Germinal center (tissue), 1 donor: ENCODE data around the gene IQCE.

Source experiments
- DNase-seq: peaks from one replicate; pipeline ENCODE4 v3.0.0; 2012; ENCODE audit warnings: mixed read lengths, low spot score

Gene IQCE

GRCh38 chr7:2558629-2559282, at the start of gene IQCE:
Gene IQCE, plus strand, starts transcription at chr7:2558979. Its CDS starts 203 bp downstream, at chr7:2559182.
- peak; percentile 87 for DNase-seq

- DNase-seq: no peak
Measured at GRCh38 chr7:2509298-2509906, 49.4 kb upstream of the IQCE start.

GRCh38 chr7:2510130-2510776, 48.5 kb upstream of the IQCE start:
- DNase-seq: no peak

- DNase-seq: peak; percentile 83
Measured at GRCh38 chr7:2510909-2511768, 47.6 kb upstream of the IQCE start.

GRCh38 chr7:2511769-2512168, 47.0 kb upstream of the IQCE start:
- no peak for DNase-seq

GRCh38 chr7:2512179-2512661, 46.6 kb upstream of the IQCE start:
- DNase-seq: no peak

- no peak for DNase-seq
Measured at GRCh38 chr7:2512713-2513112, 46.1 kb upstream of the IQCE start.

- no peak for DNase-seq
Measured at GRCh38 chr7:2513702-2514101, 45.1 kb upstream of the IQCE start.

GRCh38 chr7:2514473-2515423, 44.0 kb upstream of the IQCE start:
- DNase-seq: no peak

- DNase-seq: no peak
Measured at GRCh38 chr7:2515424-2516193, 43.2 kb upstream of the IQCE start.

GRCh38 chr7:2516194-2516555, 42.6 kb upstream of the IQCE start:
- no peak for DNase-seq

- DNase-seq: no peak
Measured at GRCh38 chr7:2517026-2517425, 41.8 kb upstream of the IQCE start.

GRCh38 chr7:2517678-2518507, 40.9 kb upstream of the IQCE start:
- DNase-seq: no peak

GRCh38 chr7:2518737-2519118, 40.1 kb upstream of the IQCE start:
- no peak for DNase-seq

- peak; percentile 97 for DNase-seq
Measured at GRCh38 chr7:2519119-2519930, 39.5 kb upstream of the IQCE start, which contains the start of gene LFNG. Gene LFNG, plus strand, starts transcription at chr7:2519774. Its CDS starts 88 bp downstream, at chr7:2519862.

GRCh38 chr7:2520131-2520760, 38.5 kb upstream of the IQCE start:
- DNase-seq: peak; percentile 33

- no peak for DNase-seq
Measured at GRCh38 chr7:2520761-2521290, 38.0 kb upstream of the IQCE start.

GRCh38 chr7:2521341-2521745, 37.4 kb upstream of the IQCE start:
- DNase-seq: no peak
